ENCODE results near the gene TMF1.

Gene TMF1

DNA sequence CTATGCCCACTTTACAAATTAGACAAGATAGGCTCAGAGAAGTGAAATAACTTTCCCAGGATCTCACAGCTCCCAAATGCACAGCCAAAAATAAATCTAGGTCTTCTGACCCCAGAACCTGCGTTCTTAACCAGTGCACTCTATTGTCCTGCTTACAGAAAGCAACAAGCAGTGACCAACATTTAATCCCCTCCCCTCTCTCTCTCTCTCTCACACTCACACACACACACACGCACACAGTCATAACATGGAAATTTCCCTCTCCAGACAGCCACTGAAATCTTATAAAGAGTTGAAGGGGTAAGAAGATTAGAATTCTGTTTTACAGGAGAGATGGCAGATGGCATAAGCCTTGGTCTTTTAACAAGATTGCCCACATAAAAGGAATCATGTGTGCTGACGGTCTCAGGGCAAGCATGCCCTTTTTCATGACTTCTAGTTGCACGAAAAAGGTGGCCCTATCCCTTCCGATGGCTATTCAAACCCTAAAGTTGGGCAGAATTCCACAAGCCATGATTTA, 68.1 kb downstream of the TMF1 start:
- DNase-seq (ENCODE audit: low read depth in 3 of 3): no peak

DNA sequence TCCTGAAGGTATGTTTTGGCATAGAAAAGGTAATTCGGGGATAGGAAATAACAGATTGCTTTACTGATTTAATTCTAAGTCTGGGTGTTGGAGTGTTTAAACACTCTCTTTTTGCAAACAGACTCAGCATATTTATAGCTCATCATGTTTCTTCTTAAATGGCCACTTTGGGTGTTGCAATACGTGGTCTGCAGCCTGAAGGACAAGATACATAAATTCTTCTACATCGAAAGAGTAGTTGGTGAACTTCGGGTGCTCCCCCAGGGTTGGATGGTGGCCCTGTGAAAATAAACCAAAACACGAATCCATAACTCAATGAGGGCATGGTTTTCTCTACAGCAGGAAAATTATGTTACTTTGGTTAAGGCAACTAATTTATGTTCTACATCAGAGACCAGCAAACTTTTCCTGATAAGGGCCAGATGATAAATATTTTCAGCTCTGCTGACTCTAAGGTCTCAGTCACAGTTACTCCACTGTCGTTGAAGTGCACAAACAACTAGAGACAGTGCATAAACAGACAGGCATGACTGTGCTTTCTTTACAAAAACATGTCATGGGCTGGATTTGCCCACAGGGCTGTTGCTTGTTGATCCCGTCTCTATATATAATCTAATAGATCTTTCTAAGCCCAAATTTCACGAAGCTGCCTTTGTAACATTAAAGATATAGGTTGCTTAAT, 74.5 kb downstream of the TMF1 start:
- DNase-seq (ENCODE audit: low read depth in 3 of 3): no peak

DNA sequence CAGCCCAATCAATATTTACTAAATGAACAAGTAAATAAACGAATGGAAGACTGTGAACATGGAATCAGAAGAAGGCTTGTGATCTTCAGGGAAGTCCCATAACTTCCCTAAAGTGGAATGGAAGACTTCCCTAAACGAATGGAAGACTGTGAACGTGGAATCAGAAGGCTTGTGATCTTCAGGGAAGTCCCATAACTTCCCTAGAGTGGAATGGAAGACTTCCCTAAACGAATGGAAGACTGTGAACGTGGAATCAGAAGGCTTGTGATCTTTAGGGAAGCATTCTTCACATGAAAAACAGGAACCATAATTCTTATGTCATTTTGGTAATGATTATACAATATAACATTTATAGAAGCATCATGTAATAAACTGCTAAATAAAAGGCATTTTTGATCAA, 77.4 kb downstream of the TMF1 start:
- DNase-seq (ENCODE audit: low read depth in 3 of 3): no peak

DNA sequence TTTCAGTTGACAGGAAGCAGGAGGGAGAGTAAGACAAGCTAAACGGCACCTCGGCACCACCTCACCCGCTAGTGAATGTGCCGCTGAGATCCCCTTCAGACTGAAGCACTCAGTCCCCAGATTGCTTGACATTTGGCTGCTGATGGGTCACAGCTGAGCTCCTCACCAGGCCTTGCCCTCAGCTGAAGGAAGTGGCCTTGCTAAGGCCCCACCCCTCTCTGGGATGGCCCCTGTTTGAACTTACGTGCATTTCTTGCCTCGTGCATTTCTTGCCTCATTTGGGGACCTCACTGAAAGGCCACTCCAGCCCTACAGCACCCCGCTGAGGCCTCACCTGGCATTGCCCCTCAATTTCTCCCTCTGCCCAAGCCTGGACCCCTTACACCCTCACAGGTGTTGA, 78.5 kb downstream of the TMF1 start:
- DNase-seq (ENCODE audit: low read depth in 3 of 3): no peak

DNA sequence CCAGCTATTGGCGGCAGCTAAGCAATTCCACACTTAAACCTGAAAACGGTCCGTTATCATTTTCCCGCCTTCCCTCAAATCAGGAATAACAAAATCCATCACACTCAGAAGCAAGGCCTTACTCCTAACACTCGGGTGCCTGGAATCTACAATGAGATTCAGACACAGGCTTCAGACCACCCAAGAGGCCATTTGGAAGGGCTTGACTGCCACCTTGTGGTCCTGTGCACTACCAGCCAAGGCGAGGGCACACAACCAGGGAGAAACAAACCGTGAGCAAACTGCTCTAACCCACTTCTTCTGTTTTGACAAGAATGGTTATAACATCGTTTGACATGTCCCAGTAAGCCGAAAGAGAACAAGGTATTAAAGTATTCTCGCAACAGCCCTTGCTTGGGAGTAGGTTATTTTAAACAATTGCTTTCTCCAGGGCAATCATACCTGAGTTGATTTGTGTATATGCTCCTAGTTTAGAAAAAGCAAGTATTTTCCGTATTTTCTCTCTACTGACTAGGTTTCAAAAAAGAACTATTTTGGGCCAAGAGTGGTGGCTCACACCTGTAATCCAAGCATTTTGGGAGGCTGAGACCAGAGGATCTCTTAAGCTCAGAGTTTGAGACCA, 79.7 kb downstream of the TMF1 start:
- DNase-seq (ENCODE audit: low read depth in 3 of 3): no peak

All from stimulated activated CD4-positive, alpha-beta T cell treated with anti-CD3 and anti-CD28 coated beads, TNF-alpha, amount 100 ng/mL, for 4 hours (primary cell).